ENCODE results near the gene HPCA.

HPCA gene

GRCh38 chr1:32877211-32878110 is 8.8 kb upstream of the HPCA start:
- Mint-ChIP-seq H3K4me1 (ENCODE audit: low read depth) (peaks cover 3% of the 10 kb centered on the region), H3K27me3 (ENCODE audit: low read depth) (peaks cover 21% of the 10 kb centered on the region), H3K27ac (no peak overlapping the region), H3K9me3 (no peaks in the 10 kb centered on the region), H3K36me3 (ENCODE audit: low read depth) (no peaks in the 10 kb centered on the region), H3K4me3 (no peak overlapping the region)
- DNase-seq (ENCODE audit: low spot score): no peak

GRCh38 chr1:32878183-32878582 is 8.1 kb upstream of the HPCA start:
- no peaks in the 10 kb centered on the region for H3K9me3 Mint-ChIP-seq
- peaks cover 17% of the 10 kb centered on the region for H3K27me3 Mint-ChIP-seq (ENCODE audit: low read depth)
- H3K27ac Mint-ChIP-seq: no peak overlapping the region
- no peaks in the 10 kb centered on the region for H3K4me1 Mint-ChIP-seq (ENCODE audit: low read depth)
- H3K4me3 Mint-ChIP-seq: no peak overlapping the region
- no peak for DNase-seq (ENCODE audit: low spot score)
- no peaks in the 10 kb centered on the region for H3K36me3 Mint-ChIP-seq (ENCODE audit: low read depth)

- no peak overlapping the region for H3K27ac Mint-ChIP-seq
- no peak overlapping the region for H3K4me3 Mint-ChIP-seq
- peaks cover 20% of the 10 kb centered on the region for H3K27me3 Mint-ChIP-seq (ENCODE audit: low read depth)
- H3K9me3 Mint-ChIP-seq: no peaks in the 10 kb centered on the region
- no peak for DNase-seq (ENCODE audit: low spot score)
- H3K36me3 Mint-ChIP-seq (ENCODE audit: low read depth): no peaks in the 10 kb centered on the region
- H3K4me1 Mint-ChIP-seq (ENCODE audit: low read depth): no peaks in the 10 kb centered on the region
These were observed 7.7 kb upstream of the HPCA start for GRCh38 chr1:32878637-32879041.

GRCh38 chr1:32881291-32881690 is 5.0 kb upstream of the HPCA start:
- H3K4me3 Mint-ChIP-seq: no peak overlapping the region
- no peaks in the 10 kb centered on the region for H3K9me3 Mint-ChIP-seq
- H3K27ac Mint-ChIP-seq: no peak overlapping the region
- H3K27me3 Mint-ChIP-seq (ENCODE audit: low read depth): peaks cover 28% of the 10 kb centered on the region
- H3K4me1 Mint-ChIP-seq (ENCODE audit: low read depth): peaks cover 2% of the 10 kb centered on the region
- no peaks in the 10 kb centered on the region for H3K36me3 Mint-ChIP-seq (ENCODE audit: low read depth)
- DNase-seq (ENCODE audit: low spot score): no peak

- Mint-ChIP-seq H3K4me3 (no peak overlapping the region), H3K36me3 (ENCODE audit: low read depth) (no peaks in the 10 kb centered on the region), H3K4me1 (ENCODE audit: low read depth) (peaks cover 2% of the 10 kb centered on the region), H3K9me3 (no peaks in the 10 kb centered on the region), H3K27me3 (ENCODE audit: low read depth) (peaks cover 35% of the 10 kb centered on the region), H3K27ac (no peak overlapping the region)
- DNase-seq (ENCODE audit: low spot score): no peak
These were observed 4.1 kb upstream of the HPCA start for GRCh38 chr1:32881871-32882850.

- Mint-ChIP-seq H3K4me3 (no peak overlapping the region), H3K9me3 (no peaks in the 10 kb centered on the region), H3K27ac (no peak overlapping the region), H3K27me3 (ENCODE audit: low read depth) (peaks cover 42% of the 10 kb centered on the region), H3K36me3 (ENCODE audit: low read depth) (no peaks in the 10 kb centered on the region), H3K4me1 (ENCODE audit: low read depth) (peaks cover 2% of the 10 kb centered on the region)
- no peak for DNase-seq (ENCODE audit: low spot score)
These were observed 2.8 kb upstream of the HPCA start for GRCh38 chr1:32883338-32884031.

GRCh38 chr1:32884032-32884372 is 2.3 kb upstream of the HPCA start:
- H3K4me1 Mint-ChIP-seq (ENCODE audit: low read depth): peaks cover 2% of the 10 kb centered on the region
- no peaks in the 10 kb centered on the region for H3K9me3 Mint-ChIP-seq
- H3K27ac Mint-ChIP-seq: no peak overlapping the region
- H3K36me3 Mint-ChIP-seq (ENCODE audit: low read depth): no peaks in the 10 kb centered on the region
- no peak for DNase-seq (ENCODE audit: low spot score)
- peaks cover 44% of the 10 kb centered on the region for H3K27me3 Mint-ChIP-seq (ENCODE audit: low read depth)
- no peak overlapping the region for H3K4me3 Mint-ChIP-seq

GRCh38 chr1:32884726-32885125 is 1.6 kb upstream of the HPCA start:
- H3K4me1 Mint-ChIP-seq (ENCODE audit: low read depth): peaks cover 2% of the 10 kb centered on the region
- H3K27ac Mint-ChIP-seq: no peak overlapping the region
- no peak overlapping the region for H3K4me3 Mint-ChIP-seq
- DNase-seq (ENCODE audit: low spot score): no peak
- H3K9me3 Mint-ChIP-seq: no peaks in the 10 kb centered on the region
- H3K27me3 Mint-ChIP-seq (ENCODE audit: low read depth): peaks cover 49% of the 10 kb centered on the region
- no peaks in the 10 kb centered on the region for H3K36me3 Mint-ChIP-seq (ENCODE audit: low read depth)

GRCh38 chr1:32885676-32886003 is 651 bp upstream of the HPCA start:
- Mint-ChIP-seq H3K4me3 (no peak overlapping the region), H3K9me3 (no peaks in the 10 kb centered on the region), H3K4me1 (ENCODE audit: low read depth) (peaks cover 2% of the 10 kb centered on the region), H3K27ac (no peak overlapping the region), H3K27me3 (ENCODE audit: low read depth) (peaks cover 57% of the 10 kb centered on the region), H3K36me3 (ENCODE audit: low read depth) (no peaks in the 10 kb centered on the region)
- DNase-seq (ENCODE audit: low spot score): no peak

- no peaks in the 10 kb centered on the region for H3K9me3 Mint-ChIP-seq
- peaks cover 2% of the 10 kb centered on the region for H3K4me1 Mint-ChIP-seq (ENCODE audit: low read depth)
- H3K36me3 Mint-ChIP-seq (ENCODE audit: low read depth): no peaks in the 10 kb centered on the region
- no peak overlapping the region for H3K4me3 Mint-ChIP-seq
- DNase-seq (ENCODE audit: low spot score): no peak
- peaks cover 66% of the 10 kb centered on the region for H3K27me3 Mint-ChIP-seq (ENCODE audit: low read depth)
- no peak overlapping the region for H3K27ac Mint-ChIP-seq
These were observed 630 bp downstream of the HPCA start for GRCh38 chr1:32886828-32887414.

GRCh38 chr1:32887623-32888022 is 1.3 kb downstream of the HPCA start:
- H3K27ac Mint-ChIP-seq: no peak overlapping the region
- no peak for DNase-seq (ENCODE audit: low spot score)
- H3K27me3 Mint-ChIP-seq (ENCODE audit: low read depth): peaks cover 73% of the 10 kb centered on the region
- H3K4me1 Mint-ChIP-seq (ENCODE audit: low read depth): peaks cover 5% of the 10 kb centered on the region
- H3K9me3 Mint-ChIP-seq: no peaks in the 10 kb centered on the region
- H3K4me3 Mint-ChIP-seq: no peak overlapping the region
- no peaks in the 10 kb centered on the region for H3K36me3 Mint-ChIP-seq (ENCODE audit: low read depth)

GRCh38 chr1:32888134-32888533 is 1.8 kb downstream of the HPCA start:
- Mint-ChIP-seq H3K4me1 (ENCODE audit: low read depth) (peaks cover 5% of the 10 kb centered on the region), H3K9me3 (no peaks in the 10 kb centered on the region), H3K27me3 (ENCODE audit: low read depth) (peaks cover 74% of the 10 kb centered on the region), H3K4me3 (no peak overlapping the region), H3K27ac (no peak overlapping the region), H3K36me3 (ENCODE audit: low read depth) (no peaks in the 10 kb centered on the region)
- no peak for DNase-seq (ENCODE audit: low spot score)

- H3K4me3 Mint-ChIP-seq: no peak overlapping the region
- no peaks in the 10 kb centered on the region for H3K36me3 Mint-ChIP-seq (ENCODE audit: low read depth)
- no peak overlapping the region for H3K27ac Mint-ChIP-seq
- peaks cover 5% of the 10 kb centered on the region for H3K4me1 Mint-ChIP-seq (ENCODE audit: low read depth)
- no peaks in the 10 kb centered on the region for H3K9me3 Mint-ChIP-seq
- peaks cover 72% of the 10 kb centered on the region for H3K27me3 Mint-ChIP-seq (ENCODE audit: low read depth)
- no peak for DNase-seq (ENCODE audit: low spot score)
These were observed 2.6 kb downstream of the HPCA start for GRCh38 chr1:32888677-32889420.

Data from T-helper 2 cell treated with Interferon-gamma antibody and Interleukin-4, amounts not matched to agents 5 μg/mL and 100 μg/mL, for 36 hours (primary cell).